Upper lobe of right lung (tissue), 1 donor: ENCODE results near the gene MRPL9. TPM values are rescaled to one million over a fixed set of nuclear protein-coding genes. Genes with fewer than 3 reads are reported as not detected.

Experiments
- ATAC-seq: fragments of 200-7000 bp; cut with Tn5 transposase; one replicate; pipeline ENCODE4 v1.9.1; 2020; ENCODE audit warnings: mild to moderate bottlenecking, moderate library complexity
- DNase-seq: peaks from one replicate; pipeline ENCODE4 v3.0.0-alpha.2; 2020
- H3K27ac ChIP-seq: fragments of 200-600 bp; one replicate; pipeline ENCODE4 v1.8.0; 2022
- H3K27me3 ChIP-seq: fragments of 200-600 bp; one replicate; pipeline ENCODE4 v1.8.0; 2022; ENCODE audit warnings: mild to moderate bottlenecking
- H3K36me3 ChIP-seq: fragments of 200-600 bp; one replicate; pipeline ENCODE4 v1.8.0; 2022
- H3K4me1 ChIP-seq: fragments of 200-600 bp; one replicate; pipeline ENCODE4 v1.8.0; 2022
- H3K4me3 ChIP-seq: fragments of 200-600 bp; one replicate; pipeline ENCODE4 v1.8.0; 2022; ENCODE audit warnings: mild to moderate bottlenecking
- H3K9me3 ChIP-seq: fragments of 200-600 bp; one replicate; pipeline ENCODE4 v1.8.0; 2022
- intact Hi-C: fragments of 100-400 bp; cut with DNase I; formaldehyde crosslinking; loops from one replicate; pipeline ENCODE4 v1.11.0; 2022
- total RNA-seq: library from RNA; stranded (reverse); fragmentation: NEBNext Ultra II Directional; extraction: Animal tissue kit (Norgen Biotek cat#: 25700); gene quantifications from one replicate; pipeline ENCODE4 v1.2.1, GENCODE V29; 2021
- TF ChIP-seq, protein P1 (sequence below): fragments of 200-600 bp; IDR thresholded peaks from one replicate; pipeline ENCODE4 v1.8.0; 2022; ENCODE audit warnings: antibody characterized with exemption
- donor health status: DM: no; HTN: yes; CAD: no; lungs with severe emphysema.

The MRPL9 gene
- total RNA-seq, 1 donor from 2014 or later: 54.6 TPM

- DNase-seq (no peak), ATAC-seq (no peak)
- H3K27me3 ChIP-seq: no peaks in the 10 kb centered on the region
- H3K36me3 ChIP-seq: peaks cover 42% of the 10 kb centered on the region
- peaks cover 11% of the 10 kb centered on the region for H3K4me1 ChIP-seq
- intact Hi-C loops: no loop called here
- no peaks in the 10 kb centered on the region for H3K9me3 ChIP-seq
- TF ChIP-seq, protein P1, sequence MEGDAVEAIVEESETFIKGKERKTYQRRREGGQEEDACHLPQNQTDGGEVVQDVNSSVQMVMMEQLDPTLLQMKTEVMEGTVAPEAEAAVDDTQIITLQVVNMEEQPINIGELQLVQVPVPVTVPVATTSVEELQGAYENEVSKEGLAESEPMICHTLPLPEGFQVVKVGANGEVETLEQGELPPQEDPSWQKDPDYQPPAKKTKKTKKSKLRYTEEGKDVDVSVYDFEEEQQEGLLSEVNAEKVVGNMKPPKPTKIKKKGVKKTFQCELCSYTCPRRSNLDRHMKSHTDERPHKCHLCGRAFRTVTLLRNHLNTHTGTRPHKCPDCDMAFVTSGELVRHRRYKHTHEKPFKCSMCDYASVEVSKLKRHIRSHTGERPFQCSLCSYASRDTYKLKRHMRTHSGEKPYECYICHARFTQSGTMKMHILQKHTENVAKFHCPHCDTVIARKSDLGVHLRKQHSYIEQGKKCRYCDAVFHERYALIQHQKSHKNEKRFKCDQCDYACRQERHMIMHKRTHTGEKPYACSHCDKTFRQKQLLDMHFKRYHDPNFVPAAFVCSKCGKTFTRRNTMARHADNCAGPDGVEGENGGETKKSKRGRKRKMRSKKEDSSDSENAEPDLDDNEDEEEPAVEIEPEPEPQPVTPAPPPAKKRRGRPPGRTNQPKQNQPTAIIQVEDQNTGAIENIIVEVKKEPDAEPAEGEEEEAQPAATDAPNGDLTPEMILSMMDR: no peak
- no peak overlapping the region for H3K27ac ChIP-seq
- H3K4me3 ChIP-seq: no peak overlapping the region
Observed at GRCh38 chr1:151760597-151761385, 2.5 kb downstream of the MRPL9 start.

DNA sequence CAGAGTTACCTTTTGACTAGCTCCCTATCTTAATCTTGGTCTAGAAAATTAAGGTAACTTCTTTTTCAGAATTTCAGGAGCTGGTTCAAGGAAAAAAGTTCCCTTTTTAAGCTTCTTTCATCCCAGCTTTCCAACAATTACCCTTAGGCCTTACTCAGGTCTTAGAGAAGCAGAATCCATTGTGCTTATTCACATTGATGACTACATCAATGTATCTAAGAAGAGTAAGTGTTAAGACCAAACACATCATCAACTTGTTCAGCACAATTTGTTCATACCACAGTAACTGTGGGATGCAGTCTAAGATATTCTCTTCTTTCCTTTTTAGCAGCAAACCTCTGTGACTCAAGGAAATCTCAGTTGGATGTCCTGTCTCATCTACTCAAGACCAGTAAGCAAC, 4.1 kb downstream of the MRPL9 start:
- TF ChIP-seq, protein P1: no peak
- Histone ChIP-seq H3K27me3 (no peaks in the 10 kb centered on the region), H3K4me1 (peaks cover 9% of the 10 kb centered on the region), H3K9me3 (no peaks in the 10 kb centered on the region), H3K27ac (no peak overlapping the region), H3K4me3 (no peak overlapping the region), H3K36me3 (peaks cover 42% of the 10 kb centered on the region)
- DNase-seq (no peak), ATAC-seq (no peak)
- intact Hi-C loops: no loop called here

DNA sequence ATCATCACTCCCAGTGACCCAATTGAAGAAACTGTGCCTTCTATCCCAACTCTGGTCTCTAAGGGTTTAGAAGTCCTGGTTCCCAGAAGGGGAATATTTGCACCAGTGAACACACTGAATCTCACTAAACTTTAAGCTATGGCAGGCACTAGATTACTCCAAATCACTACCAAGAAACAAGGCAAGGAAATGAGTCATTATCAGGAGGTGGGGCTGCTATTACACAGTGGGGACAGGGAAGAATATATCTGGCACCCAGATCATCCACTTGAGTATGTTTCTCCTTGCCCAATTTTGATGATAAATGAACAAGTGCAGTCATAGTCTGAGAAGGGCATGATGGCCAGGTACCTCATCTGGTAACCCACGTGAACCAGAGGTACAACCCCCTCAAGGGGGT, 7.0 kb downstream of the MRPL9 start:
- no peaks in the 10 kb centered on the region for H3K9me3 ChIP-seq
- H3K27ac ChIP-seq: no peak overlapping the region
- no peak for DNase-seq
- H3K4me1 ChIP-seq: no peaks in the 10 kb centered on the region
- H3K4me3 ChIP-seq: no peak overlapping the region
- H3K27me3 ChIP-seq: no peaks in the 10 kb centered on the region
- ATAC-seq: no peak
- intact Hi-C loops: no loop called here
- TF ChIP-seq, protein P1: no peak
- H3K36me3 ChIP-seq: peaks cover 33% of the 10 kb centered on the region

DNA sequence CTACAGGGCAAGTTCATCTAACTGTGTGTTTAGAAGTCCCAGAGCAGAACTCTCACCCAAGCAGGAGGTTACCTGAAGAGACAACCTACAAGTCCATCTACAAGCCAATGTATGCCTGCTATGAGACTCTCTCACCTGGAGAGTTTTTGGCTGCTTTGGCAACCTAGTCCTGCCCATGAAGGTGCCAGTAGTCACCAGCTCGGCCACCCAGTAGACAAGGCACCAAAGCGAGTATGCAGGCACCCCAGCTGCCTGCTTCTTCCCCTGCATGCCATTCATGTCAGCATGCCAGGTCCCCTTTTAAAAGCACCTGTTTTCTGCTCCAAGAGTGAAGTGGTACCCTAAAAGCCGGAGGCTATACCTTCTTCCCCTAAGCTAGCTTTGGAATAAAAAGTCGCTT, 21.8 kb downstream of the MRPL9 start:
- Histone ChIP-seq H3K4me3 (no peak overlapping the region), H3K9me3 (peaks cover 3% of the 10 kb centered on the region), H3K27me3 (no peaks in the 10 kb centered on the region), H3K27ac (no peak overlapping the region), H3K4me1 (peaks cover 4% of the 10 kb centered on the region), H3K36me3 (no peaks in the 10 kb centered on the region)
- intact Hi-C loops: no loop called here
- DNase-seq (no peak), ATAC-seq (no peak)
- TF ChIP-seq, protein P1: no peak

- ATAC-seq (peak; percentile 44), DNase-seq (no peak)
- Histone ChIP-seq H3K27me3 (no peaks in the 10 kb centered on the region), H3K4me3 (no peak overlapping the region), H3K27ac (no peak overlapping the region), H3K9me3 (peaks cover 3% of the 10 kb centered on the region), H3K36me3 (no peaks in the 10 kb centered on the region), H3K4me1 (peaks cover 4% of the 10 kb centered on the region)
- TF ChIP-seq, protein P1: no peak
- intact Hi-C loops: loop anchor here (10.0 kb wide), 1 partner anchor 145 kb away; no protein-coding TSS in a partner anchor
Observed at GRCh38 chr1:151739590-151740355, 23.5 kb downstream of the MRPL9 start.
